Coronary artery (tissue), 2 donors: ENCODE data around the gene ABHD1.

Source experiments
- DNase-seq: peaks from one replicate; pipeline ENCODE4 v3.0.0-alpha.2; 2017; ENCODE audit warnings: low spot score
- H3K27ac ChIP-seq, 2 donors: fragments of 200-600 bp; sonication (generic); one replicate each; pipeline ENCODE4 v1.5.1; 2016 to 2019
- H3K4me3 ChIP-seq: fragments of 200-600 bp; sonication (generic); 2 replicates; pipeline ENCODE4 v1.5.1; 2016; ENCODE audit warnings: mild to moderate bottlenecking, moderate library complexity
- CTCF ChIP-seq: fragments of 200-600 bp; sonication (generic); IDR thresholded peaks from one replicate; pipeline ENCODE4 v1.5.1; 2019; ENCODE audit warnings: antibody characterized with exemption

Gene ABHD1

GRCh38 chr2:27088634-27089033 is 35.0 kb upstream of the ABHD1 start:
- no peak for DNase-seq
- no peak for TF ChIP-seq CTCF
- Histone ChIP-seq H3K27ac (no peak overlapping the region), H3K4me3 (no peak overlapping the region)

DNA sequence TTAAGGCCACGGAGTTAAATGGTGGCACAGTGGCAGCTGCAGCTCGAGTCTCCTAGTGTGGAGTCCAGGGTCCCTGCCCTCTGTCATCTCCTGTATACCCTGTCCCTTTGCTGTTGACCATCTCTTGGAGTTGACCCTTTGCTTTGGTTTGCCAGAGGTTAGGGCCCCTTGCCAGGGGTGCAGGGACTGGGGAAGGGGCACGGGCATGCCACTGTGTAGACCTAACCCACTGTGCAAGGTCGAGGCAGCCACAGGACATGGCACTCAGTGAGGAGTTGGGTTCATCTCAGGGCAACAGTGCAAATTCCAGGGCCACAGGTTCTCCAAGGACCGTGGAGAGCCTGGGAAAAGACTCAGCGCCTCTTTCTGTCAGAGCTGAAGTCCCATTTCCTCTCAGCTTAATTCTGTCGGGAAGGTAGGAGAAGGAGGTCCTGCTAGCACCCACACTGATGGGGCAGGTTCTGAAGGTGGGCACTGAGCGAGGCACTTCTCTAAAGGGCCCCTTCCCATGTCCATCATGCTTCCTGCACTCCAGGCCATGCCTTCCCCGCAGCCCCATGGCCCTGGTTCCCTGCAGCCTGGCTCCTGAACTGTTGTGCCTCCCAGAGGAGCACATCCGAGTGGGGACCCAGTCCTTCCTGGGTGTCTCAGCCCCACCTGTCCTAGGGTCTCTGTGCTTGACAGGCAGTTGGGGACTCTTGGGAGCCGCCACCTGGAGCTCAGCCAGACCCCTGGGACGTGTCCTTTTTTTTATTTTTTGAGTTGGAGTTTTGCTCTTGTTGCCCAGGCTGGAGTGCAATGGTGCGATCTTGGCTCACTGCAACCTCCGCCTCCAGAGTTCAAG is 34.3 kb upstream of the ABHD1 start:
- Histone ChIP-seq H3K4me3 (no peak overlapping the region), H3K27ac (no peak overlapping the region)
- TF ChIP-seq CTCF: no peak
- DNase-seq: no peak

DNA sequence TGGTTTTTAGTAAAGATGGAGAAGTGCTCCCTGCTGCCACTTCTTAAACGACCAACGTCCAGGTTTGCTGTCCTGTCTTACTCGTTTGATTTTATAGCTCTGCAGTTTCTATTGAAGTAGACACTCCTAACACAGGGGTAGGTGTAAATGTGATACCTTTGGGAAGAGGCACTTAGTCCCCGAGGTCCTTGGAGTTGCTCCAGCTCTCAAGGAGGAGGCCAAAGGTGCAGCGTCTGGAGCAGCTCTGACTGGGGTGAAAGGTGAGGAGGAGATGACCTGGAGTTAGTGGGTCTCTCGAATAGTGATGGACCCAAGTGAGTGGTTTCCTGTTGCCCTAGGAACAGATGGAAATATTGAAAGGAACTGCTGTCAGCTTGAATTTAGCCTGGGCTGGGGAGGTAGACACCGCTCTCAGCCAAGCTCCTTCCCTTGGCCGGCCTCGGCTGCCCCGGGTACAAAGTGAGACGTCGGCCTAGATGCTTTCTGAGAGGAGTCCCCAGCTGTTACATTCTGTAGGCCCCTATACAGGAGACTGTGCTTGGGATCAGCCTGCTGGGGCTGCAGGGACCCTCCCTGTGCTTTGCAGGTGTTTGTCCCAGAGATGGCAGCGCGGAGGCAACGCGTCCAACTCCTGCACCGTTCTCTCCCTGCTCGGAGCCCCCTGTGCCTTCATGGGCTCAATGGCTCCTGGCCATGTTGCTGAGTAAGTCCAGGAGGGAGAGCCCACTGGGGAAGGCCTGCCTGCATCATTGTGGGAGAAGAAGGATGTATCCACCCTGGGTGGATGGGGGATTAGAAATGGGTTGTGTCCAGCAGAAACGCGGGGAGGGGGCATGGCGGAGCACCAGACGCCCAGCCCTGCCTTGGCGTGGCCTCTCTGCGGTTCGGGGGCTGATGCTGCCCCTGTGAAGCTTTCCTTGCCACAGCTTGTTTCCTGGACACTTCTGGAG is 31.6 kb upstream of the ABHD1 start:
- TF ChIP-seq CTCF: no peak
- no peak overlapping the region for H3K27ac ChIP-seq
- H3K4me3 ChIP-seq: no peak overlapping the region
- no peak for DNase-seq

DNA sequence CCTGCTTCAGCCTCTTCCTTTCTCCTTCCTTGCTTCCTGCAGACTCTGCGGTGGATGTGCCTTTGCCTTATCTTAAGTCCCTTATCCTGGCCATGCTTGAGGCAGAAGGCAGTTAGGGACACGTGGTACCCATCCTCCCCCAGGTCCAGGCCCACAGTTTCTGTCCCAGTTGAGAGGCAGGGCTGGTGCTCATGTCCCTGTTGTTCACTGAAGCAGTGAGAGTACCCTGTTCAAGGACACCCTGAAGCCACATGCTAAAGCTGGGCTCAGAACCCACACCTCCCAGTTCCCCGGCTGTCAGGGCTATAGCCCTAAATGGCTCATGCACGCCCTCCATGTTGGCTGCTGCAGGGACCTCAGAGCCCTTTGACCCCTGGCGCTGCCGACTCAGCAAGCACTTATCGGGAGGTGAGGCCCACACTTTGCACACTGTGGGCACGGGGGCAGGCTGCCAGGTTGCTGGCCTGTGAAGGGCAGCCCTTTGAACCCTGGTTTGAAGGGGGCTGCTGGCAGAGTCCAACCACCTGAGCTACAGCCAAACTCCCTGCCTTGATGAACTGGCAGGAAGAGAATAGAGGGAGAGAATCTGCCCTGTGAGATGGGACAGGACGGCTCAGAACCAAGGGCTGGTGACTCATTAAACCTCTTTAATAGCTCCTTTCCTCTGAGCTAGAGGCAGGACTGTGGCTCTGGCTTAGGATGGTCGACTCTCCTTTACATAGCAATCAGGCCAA is 30.8 kb upstream of the ABHD1 start:
- no peak for DNase-seq
- Histone ChIP-seq H3K4me3 (no peak overlapping the region), H3K27ac (no peak overlapping the region)
- TF ChIP-seq CTCF: no peak

DNA sequence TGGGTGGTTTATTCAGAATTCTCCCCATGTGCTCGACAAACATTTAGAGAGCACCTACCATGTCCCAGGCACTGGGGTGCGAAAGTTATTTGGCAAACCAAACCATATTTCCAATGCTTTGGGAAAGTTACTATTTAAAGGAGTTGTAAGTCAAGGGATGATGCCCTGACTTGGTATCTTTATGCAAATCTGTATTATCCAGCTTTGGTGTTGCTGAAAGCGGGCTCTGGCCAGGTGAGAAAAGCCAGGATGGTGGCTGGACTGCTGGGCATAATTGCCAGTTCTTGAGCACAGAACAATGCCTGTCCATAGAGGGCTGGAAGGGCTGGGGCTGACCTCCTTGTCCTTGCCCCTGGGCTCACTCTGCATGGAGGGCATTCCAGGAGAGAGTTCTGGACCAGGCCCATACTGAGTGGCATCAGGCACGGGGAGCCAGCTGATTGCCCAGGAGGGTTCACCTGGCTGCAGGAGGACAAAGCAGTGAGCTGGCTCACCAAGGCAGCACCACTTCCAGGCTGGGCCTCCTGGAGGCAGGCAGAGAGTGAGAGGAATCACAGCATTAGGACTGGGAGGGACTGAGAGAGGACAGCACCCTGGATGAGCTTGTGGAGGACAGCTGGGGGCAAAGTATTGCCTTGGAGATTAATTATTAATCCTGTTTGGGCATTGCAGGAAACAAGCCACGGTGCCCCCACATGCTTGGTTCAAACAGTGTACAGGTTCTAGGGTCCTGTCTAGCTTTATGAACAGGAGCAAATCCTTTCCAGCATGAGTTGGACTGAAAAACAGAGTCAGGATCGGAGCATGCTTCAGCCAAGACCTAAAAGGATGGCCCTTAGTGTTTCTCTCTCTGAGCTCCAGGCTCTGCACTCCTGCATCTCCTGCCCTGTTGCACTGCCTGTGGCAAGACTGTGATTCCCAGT is 29.9 kb upstream of the ABHD1 start:
- no peak for DNase-seq
- H3K27ac ChIP-seq: no peak overlapping the region
- no peak for TF ChIP-seq CTCF

More for the DNA sequence above, 29.9 kb upstream of the ABHD1 start:
- H3K4me3 ChIP-seq: no peak overlapping the region
